DND-41 (cell line): Measurements from ENCODE around the gene TTC36.

Source experiments
- CTCF ChIP-seq: IDR thresholded peaks from 2 replicates; pipeline ENCODE4 v1.5.1; 2012; ENCODE audit warnings: borderline replicate concordance, low read length, moderate library complexity, mild to moderate bottlenecking; ENCODE audit not compliant: poor library complexity, severe bottlenecking; ENCODE audit errors: extremely low read depth
- EZH2 ChIP-seq: IDR thresholded peaks from 3 replicates; pipeline ENCODE4 v1.6.1; 2012; ENCODE audit warnings: borderline replicate concordance, low read depth, mild to moderate bottlenecking, moderate library complexity, low read length, inconsistent platforms; ENCODE audit not compliant: severe bottlenecking

- TF ChIP-seq EZH2 = no peak
- TF ChIP-seq CTCF = no peak
These were observed 9.5 kb downstream of the TTC36 start for GRCh38 chr11:118536726-118537125.
